Activated CD8-positive, alpha-beta memory T cell treated with anti-CD3 and anti-CD28 coated beads for 1 hour (primary cell): ENCODE measurements around the gene SH3TC1.

Source experiments
- DNase-seq, 2 donors: peaks; one replicate each; pipeline ENCODE4 v3.0.0-alpha.2; 2020; ENCODE audit warnings: low read depth in 1 of 2; ENCODE audit errors: extremely low read depth in 1 of 2

The SH3TC1 gene

DNA sequence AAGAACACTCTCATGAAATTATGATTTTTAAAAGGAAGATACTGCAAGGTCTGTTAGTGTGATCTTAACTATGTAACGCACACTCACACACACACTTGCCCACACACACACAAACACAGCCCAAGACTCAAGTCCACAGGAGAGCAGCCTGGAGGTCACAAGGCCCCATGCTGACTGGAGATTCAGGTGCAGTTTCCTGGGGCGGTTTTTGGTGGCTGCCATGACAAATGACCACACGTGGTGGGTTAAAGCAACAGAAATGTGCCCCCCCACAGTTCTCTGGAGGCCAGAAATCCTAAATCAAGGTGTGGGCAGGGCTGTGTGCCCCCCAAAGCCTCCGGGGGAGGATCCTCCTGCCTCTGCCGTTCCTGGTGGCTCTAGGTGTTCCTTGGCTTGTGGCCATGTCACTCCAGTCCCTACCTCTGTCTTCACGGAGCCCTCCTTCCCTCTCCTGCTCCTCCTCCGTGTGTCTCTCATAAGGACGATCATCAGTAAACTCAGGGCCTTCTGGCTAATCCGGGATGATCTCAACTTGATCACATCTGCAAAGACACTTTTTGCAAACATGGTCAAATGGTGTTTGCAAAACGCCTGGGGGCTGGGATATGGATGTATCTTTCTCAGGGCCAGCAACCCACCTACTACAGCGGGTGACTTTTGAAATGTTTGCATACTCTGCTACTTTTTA, 60.8 kb downstream of the SH3TC1 start:
- DNase-seq, result no peak

DNA sequence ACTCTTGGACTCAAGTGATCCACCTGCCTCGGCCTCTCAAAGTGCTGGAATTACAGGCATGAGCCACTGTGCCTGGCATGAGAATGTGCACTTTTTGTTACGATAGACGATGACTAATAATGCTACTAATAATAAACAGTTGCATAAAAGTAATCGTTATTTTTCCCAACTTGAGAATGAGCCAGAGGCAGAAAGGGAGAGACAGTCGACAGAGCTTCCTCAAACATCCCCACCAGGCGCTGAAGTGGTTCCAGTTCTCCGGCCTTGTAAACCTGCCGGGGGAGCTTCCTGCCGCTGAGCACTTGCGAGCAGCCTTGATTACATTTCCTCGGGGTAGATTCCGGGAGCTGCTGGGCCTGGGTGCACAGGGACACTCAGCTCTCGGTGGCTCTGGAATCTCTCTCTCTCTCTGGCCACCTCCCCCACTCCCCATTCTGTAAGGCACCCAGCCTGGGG, 61.6 kb downstream of the SH3TC1 start:
- no peak for DNase-seq

- DNase-seq, result no peak
These were observed 62.9 kb downstream of the SH3TC1 start for GRCh38 chr4:8261851-8262535.

GRCh38 chr4:8262637-8263322, 63.7 kb downstream of the SH3TC1 start:
- DNase-seq, result no peak

DNA sequence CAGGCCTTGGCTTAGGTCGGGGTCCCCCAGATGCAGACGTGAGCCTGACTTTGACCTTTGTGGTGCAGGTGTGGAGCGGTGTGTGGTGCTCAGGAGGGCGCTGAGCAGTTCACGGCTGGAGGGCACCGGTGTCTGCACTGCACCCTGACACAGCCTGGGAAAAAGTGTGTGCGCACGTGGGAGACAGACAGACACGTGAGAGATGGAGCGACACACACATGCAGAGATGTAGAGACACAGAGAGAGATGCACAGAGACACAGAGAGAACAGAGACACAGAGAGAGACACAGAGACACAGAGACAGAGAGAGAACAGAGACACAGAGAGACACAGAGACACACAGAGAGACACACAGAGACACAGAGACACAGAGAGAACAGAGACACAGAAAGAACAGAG, 64.3 kb downstream of the SH3TC1 start:
- DNase-seq, result no peak

GRCh38 chr4:8264106-8264505, 65.0 kb downstream of the SH3TC1 start:
- DNase-seq, result no peak

- DNase-seq, result no peak
These were observed 66.3 kb downstream of the SH3TC1 start for GRCh38 chr4:8265171-8265929.

GRCh38 chr4:8266088-8266487, 67.0 kb downstream of the SH3TC1 start:
- DNase-seq, result no peak

DNA sequence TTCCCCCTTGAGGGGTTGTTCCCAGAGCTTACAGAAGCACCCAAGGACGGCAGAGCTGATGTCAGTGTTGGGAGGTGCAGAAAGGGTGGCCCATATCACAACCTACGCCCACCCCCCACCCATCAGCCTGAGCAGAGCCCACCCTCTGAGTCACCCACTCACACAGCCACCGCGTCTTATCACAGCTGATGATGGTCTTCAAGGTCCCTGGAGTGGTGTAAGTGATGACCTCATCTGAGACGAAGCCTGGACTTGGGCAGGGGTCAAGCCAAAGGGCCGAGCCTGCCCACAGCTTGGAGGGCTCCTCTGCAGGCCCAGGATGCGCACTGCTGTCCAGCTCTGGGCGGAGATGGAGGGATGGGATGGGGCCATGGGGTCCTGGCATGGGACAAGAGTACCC, 67.4 kb downstream of the SH3TC1 start:
- no peak for DNase-seq

DNA sequence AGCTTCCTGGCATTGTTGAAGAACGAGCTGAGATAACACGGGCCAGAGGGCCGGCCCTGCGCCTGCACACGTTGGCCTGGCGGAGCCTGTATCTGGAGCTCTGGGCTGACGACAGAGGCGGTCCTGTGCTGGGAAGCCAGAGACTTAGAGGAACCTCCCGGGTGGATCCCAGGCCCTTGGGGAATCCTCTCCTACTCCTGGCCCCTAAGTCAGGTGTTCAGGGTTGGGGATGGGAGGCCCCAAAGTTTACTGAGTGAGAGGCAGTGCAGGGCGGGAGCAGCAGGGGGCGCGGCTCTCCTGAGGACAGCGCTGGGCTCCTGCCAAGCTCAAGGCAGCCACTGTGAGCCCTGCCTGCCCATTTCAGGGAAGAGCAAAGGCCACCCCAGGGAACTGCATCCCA, 68.0 kb downstream of the SH3TC1 start:
- no peak for DNase-seq

DNA sequence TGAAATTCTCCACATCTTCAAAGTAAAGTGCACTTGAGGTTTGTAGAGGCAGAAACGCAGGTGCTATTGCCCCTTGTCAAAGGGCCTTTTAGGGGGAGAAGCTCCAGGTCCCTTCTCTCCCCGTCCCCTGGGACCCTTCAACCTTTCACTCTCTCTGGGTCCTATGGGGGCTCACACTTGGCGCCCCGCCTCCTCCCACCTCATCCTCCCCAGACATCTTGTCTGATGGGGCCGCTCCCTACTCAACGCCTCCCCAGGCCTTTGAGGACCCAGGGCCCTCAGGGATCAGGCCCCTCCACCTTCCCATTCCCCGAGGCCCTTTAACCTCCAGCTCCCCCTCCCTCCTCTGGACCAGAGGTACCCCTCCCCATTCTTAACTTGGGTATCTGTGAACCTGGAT, 69.1 kb downstream of the SH3TC1 start:
- DNase-seq, result no peak

GRCh38 chr4:8268901-8269534, 69.9 kb downstream of the SH3TC1 start:
- no peak for DNase-seq

GRCh38 chr4:8269535-8270417, 70.7 kb downstream of the SH3TC1 start, which contains the start of gene HTRA3:
Gene HTRA3, plus strand, starts transcription at chr4:8269754. Its CDS starts 215 bp downstream, at chr4:8269969.
- no peak for DNase-seq

DNA sequence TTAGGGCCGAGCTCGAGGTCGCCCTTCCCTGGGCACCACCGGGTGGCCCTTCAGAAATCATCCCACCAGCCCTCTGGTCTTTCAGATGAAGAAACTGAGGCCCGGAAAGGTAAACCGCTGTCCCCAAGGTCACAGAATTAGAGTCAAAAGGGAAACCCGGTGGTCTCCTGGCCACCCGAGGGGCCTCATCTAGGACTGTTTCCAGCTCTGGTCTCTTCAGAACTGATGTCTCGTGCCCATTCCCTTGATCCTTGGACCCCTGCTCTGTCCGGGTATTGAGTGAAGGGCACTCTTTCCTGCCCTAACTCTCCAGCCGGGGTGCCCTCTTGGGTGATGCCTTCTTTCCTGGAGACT, 71.3 kb downstream of the SH3TC1 start:
- no peak for DNase-seq

- DNase-seq, result no peak
These were observed 72.1 kb downstream of the SH3TC1 start for GRCh38 chr4:8270912-8271815.

- DNase-seq, result no peak
These were observed 72.7 kb downstream of the SH3TC1 start for GRCh38 chr4:8271821-8272220.

DNA sequence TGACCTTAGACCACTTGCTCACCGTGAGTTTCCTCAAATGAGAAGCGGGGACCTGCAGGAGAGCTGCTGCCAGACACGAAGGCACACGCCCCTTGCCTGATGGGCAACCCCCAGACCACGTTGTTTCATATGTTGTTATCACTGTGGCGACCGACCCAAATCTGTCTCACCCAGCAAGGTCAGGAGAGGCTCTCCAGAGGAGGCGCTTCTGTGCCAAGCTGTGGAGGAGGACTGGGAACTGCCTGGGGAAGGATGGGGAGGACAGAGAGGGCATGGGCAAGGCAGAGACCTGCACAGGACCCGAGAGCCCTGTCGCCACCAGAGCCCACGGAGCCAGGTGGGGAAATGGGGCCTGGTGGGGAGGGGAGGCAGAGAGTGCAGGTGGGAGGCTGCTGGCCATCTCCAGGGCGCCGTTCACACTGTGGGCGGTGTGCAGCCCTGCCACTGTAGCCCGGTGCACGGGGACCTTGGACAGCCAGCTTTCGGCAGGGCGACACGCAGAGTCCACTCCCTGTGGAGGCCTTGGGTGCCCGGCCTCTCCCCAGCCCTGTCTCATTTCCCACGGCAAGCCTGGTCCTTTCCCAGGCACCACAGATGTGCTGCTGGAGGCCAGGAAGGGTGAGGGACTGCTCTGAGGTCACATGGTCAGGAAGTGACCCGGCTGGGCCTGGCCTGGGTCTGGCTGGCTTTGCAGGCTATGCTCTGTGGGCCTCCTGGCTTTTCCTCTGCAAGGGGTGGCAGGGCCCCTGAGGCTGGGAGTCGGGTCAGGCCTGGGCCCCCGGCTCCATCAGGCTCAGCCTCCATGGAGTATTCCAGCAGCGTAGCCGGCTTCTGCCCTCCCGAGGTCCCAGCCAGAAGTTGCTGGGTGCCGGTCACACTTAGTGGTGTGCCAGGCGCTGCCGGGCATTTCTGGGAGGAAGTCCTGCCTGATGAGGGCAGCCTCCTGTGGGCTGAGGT, 73.7 kb downstream of the SH3TC1 start:
- no peak for DNase-seq

GRCh38 chr4:8273450-8273849, 74.4 kb downstream of the SH3TC1 start:
- DNase-seq, result no peak
